Measurements from ENCODE around the gene RNF207. TPM values are rescaled to one million over a fixed set of nuclear protein-coding genes. Genes with fewer than 3 reads are reported as not detected.

The RNF207 gene
- total and polyA plus RNA-seq, 2 of the 4 experiments (the other 2 are of a cell fraction): 2.7 to 17.2 TPM

GRCh38 chr1:6234502-6235295, 28.8 kb downstream of the RNF207 start:
- CTCF ChIA-PET: interaction anchor here (0.6 to 1.7 kb wide), 3 partner anchors 9 to 11 kb away, joined by 3 to 5 read pairs (median 4); no protein-coding TSS in a partner anchor
- Histone ChIP-seq H3K23ac (ENCODE audit: low read depth, low read length) (peak overlapping the region; percentile 83), H3K56ac (ENCODE audit: extremely low read depth, insufficient read depth, low read length) (peak overlapping the region; percentile 55; the same call in 1 of the 2 replicates), H3K27me3 (ENCODE audit: control insufficient read depth, insufficient read depth, low read length) (peaks cover 9% of the 10 kb centered on the region), H4K20me1 (ENCODE audit: insufficient read depth, low read length) (peaks cover 4% of the 10 kb centered on the region; the same call in 1 of the 2 replicates), H2BK15ac (ENCODE audit: low read depth, low read length) (no peak overlapping the region), H4K5ac (ENCODE audit: low read depth, low read length) (no peak overlapping the region), H3K4ac (ENCODE audit: low read depth, low read length) (no peak overlapping the region; the same call in 1 of the 2 replicates), H3K9me1 (ENCODE audit: insufficient read depth, low read length) (no peaks in the 10 kb centered on the region; the same call in 1 of the 2 replicates), H3K36me3 (ENCODE audit: control insufficient read depth, insufficient read depth, low read length) (peaks cover 19% of the 10 kb centered on the region), H3K18ac (ENCODE audit: low read depth, low read length) (no peak overlapping the region), H2BK120ac (ENCODE audit: low read depth, low read length) (no peak overlapping the region), H3K27ac (ENCODE audit: insufficient read depth, low read length) (peak overlapping the region; percentile 7; the same call in 1 of the 2 replicates), H2AK5ac (ENCODE audit: low read depth, low read length) (peak overlapping the region; percentile 36), H4K91ac (ENCODE audit: insufficient read depth, low read depth, low read length) (no peak overlapping the region), H4K8ac (ENCODE audit: low read depth in 2 of 2, low read length in 2 of 2) (peak overlapping the region; percentile 11 to 93; a peak in 2 of 4 replicates), H2BK20ac (ENCODE audit: low read depth, low read length) (no peak overlapping the region), H3K14ac (replicated peaks; ENCODE audit: low read depth, low read length) (peak overlapping the region; percentile 31; the same call in 1 of the 2 replicates), H3K4me1 (ENCODE audit: control insufficient read depth, insufficient read depth, low read length) (peaks cover 4% of the 10 kb centered on the region; the same call in 1 of the 2 replicates), H2AFZ (replicated peaks; ENCODE audit: low read length, poor library complexity) (peak overlapping the region; percentile 64), H3K4me3 (ENCODE audit: insufficient read depth, low read depth, low read length) (peak overlapping the region; percentile 98), H3K79me1 (ENCODE audit: low read depth in 1 of 2, low read length in 2 of 2) (peaks cover 29 to 31% of the 10 kb centered on the region in 2 experiments), H2BK5ac (ENCODE audit: low read depth, low read length, poor library complexity, severe bottlenecking) (no peak overlapping the region), H3K9ac (ENCODE audit: low read depth, low read length) (peak overlapping the region; percentile 81), H3K4me2 (ENCODE audit: low read depth, low read length) (peak overlapping the region; percentile 100), H2AK9ac (replicated peaks; ENCODE audit: low read depth, low read length, poor library complexity) (peak overlapping the region; percentile 88), H3K9me3 (ENCODE audit: control insufficient read depth, insufficient read depth, low read length) (no peaks in the 10 kb centered on the region)
- no TSS peak for BruUV-seq (replicated peaks)
- ATAC-seq (ENCODE audit: low read depth) (peak; percentile 5; the same call in 1 of the 2 replicates), DNase-seq (peak; percentile 45)
- dilution Hi-C loops (cut with HindIII; ENCODE audit: low sequenced_read_pairs, unreplicated experiment) (no loop called here), intact Hi-C loops (cut with micrococcal nuclease) (loop anchor here (2.0 kb wide), 1 partner anchor 36 kb away; the partner anchor contains the start of gene RPL22), in situ Hi-C loops (cut with MboI; ENCODE audit: low sequenced_read_pairs) (no loop called here)
- POLR2A ChIA-PET (ENCODE audit: unreplicated experiment): no interaction called here
- TF ChIP-seq CTCF (conservative IDR thresholded peaks at IDR 0.05; ENCODE audit: low read depth, low read length) (no peak), POLR2A (IDR thresholded peaks at IDR 0.05; ENCODE audit: low read depth, low read length) (no peak), NFE2L2 (IDR thresholded peaks at IDR 0.05; ENCODE audit: low read depth, low read length) (no peak), CEBPB (IDR thresholded peaks at IDR 0.05; ENCODE audit: low read depth, low read length) (no peak), MAZ (IDR thresholded peaks at IDR 0.05; ENCODE audit: borderline replicate concordance, low read depth, low read length) (no peak), MAFK (IDR thresholded peaks at IDR 0.05; ENCODE audit: low read depth, low read length) (no peak), RAD21 (IDR thresholded peaks at IDR 0.05; ENCODE audit: low read length) (no peak), MXI1 (IDR thresholded peaks at IDR 0.05; ENCODE audit: borderline replicate concordance, low read depth, low read length) (no peak), RFX5 (IDR thresholded peaks at IDR 0.05; ENCODE audit: low read depth, low read length) (no peak), SMC3 (IDR thresholded peaks at IDR 0.05; ENCODE audit: low read depth, low read length) (no peak), BHLHE40 (IDR thresholded peaks at IDR 0.05; ENCODE audit: low read depth, low read length) (no peak)
- 28% methylated on average over 7 of the region's 20 CpGs; no CpG with 5 or more reads in 1 of the 2 experiments for WGBS, 2 experiments (ENCODE audit: extremely low coverage in 2 of 2, insufficient read length in 1 of 2)
